Activated CD8-positive, alpha-beta memory T cell treated with anti-CD3 and anti-CD28 coated beads, Interleukin-2, amount 10 ng/mL, durations not matched to agents 7 days and 5 days (primary cell): ENCODE data around the gene SLC25A25. TPM values are rescaled to one million over a fixed set of nuclear protein-coding genes. Genes with fewer than 3 reads are reported as not detected.
"Not testable (repeated sequence)": the region's sequence is repeated elsewhere in the genome, so short reads cannot be mapped to it uniquely, and the experiment has no call there.

Source experiments
- ATAC-seq: fragments of 150-1000 bp; cut with Tn5 transposase; one replicate; pipeline ENCODE4 v1.10.0; 2021; ENCODE audit warnings: moderate library complexity
- CTCF ChIA-PET: fragments of 350-600 bp; sonication (Branson Sonifier 250); formaldehyde crosslinking; loops from one replicate; lab custom pipeline; 2021; ENCODE audit warnings: antibody characterized with exemption; lab: Charles Lee
- DNase-seq: peaks from one replicate; pipeline ENCODE4 v3.0.0-alpha.2; 2020
- H3K27ac Mint-ChIP-seq: one replicate; pipeline ENCODE4 v1.8.0; 2021; ENCODE audit warnings: mild to moderate bottlenecking, mixed read lengths
- H3K27me3 Mint-ChIP-seq: one replicate; pipeline ENCODE4 v1.8.0; 2021; ENCODE audit warnings: mixed read lengths
- H3K36me3 Mint-ChIP-seq: one replicate; pipeline ENCODE4 v1.8.0; 2021; ENCODE audit warnings: mild to moderate bottlenecking, mixed read lengths
- H3K4me1 Mint-ChIP-seq: one replicate; pipeline ENCODE4 v1.8.0; 2021; ENCODE audit warnings: mixed read lengths
- H3K4me3 Mint-ChIP-seq: one replicate; pipeline ENCODE4 v1.8.0; 2021; ENCODE audit warnings: mild to moderate bottlenecking, moderate library complexity, mixed read lengths
- H3K9me3 Mint-ChIP-seq: one replicate; pipeline ENCODE4 v1.8.0; 2022; ENCODE audit warnings: low read depth, mixed read lengths
- total RNA-seq, 2 experiments: library from RNA; stranded (reverse); gene quantifications; one replicate each; pipeline ENCODE4 v1.2.3, GENCODE V29; 2021

The SLC25A25 gene
- total RNA-seq, 2 experiments from 2014 or later = 16.5 to 18.1 TPM

GRCh38 chr9:128123451-128124080 lies 55.5 kb downstream of the SLC25A25 start:
- Mint-ChIP-seq H3K4me3 (no peak overlapping the region), H3K27ac (no peak overlapping the region), H3K4me1 (peaks cover 19% of the 10 kb centered on the region), H3K27me3 (no peaks in the 10 kb centered on the region), H3K36me3 (peaks cover 3% of the 10 kb centered on the region), H3K9me3 (no peaks in the 10 kb centered on the region)
- no peak for ATAC-seq
- CTCF ChIA-PET = interaction anchor here (1.0 to 3.5 kb wide), 4 partner anchors 7 to 68 kb away, joined by 3 to 24 read pairs (median 4); no protein-coding TSS in a partner anchor
- no peak for DNase-seq

GRCh38 chr9:128124451-128124850 lies 56.4 kb downstream of the SLC25A25 start:
- ATAC-seq (no peak), DNase-seq (no peak)
- H3K4me3 Mint-ChIP-seq = no peak overlapping the region
- no peak overlapping the region for H3K27ac Mint-ChIP-seq
- H3K27me3 Mint-ChIP-seq = peaks cover 3% of the 10 kb centered on the region
- peaks cover 3% of the 10 kb centered on the region for H3K36me3 Mint-ChIP-seq
- no peaks in the 10 kb centered on the region for H3K9me3 Mint-ChIP-seq
- CTCF ChIA-PET = interaction anchor here (0.7 to 3.5 kb wide), 12 partner anchors 8 to 182 kb away, joined by 3 to 24 read pairs (median 3); no protein-coding TSS in a partner anchor
- H3K4me1 Mint-ChIP-seq = peaks cover 25% of the 10 kb centered on the region

- Mint-ChIP-seq H3K9me3 (no peaks in the 10 kb centered on the region), H3K36me3 (peaks cover 3% of the 10 kb centered on the region), H3K27ac (no peak overlapping the region), H3K4me3 (no peak overlapping the region), H3K4me1 (peaks cover 28% of the 10 kb centered on the region), H3K27me3 (peaks cover 3% of the 10 kb centered on the region)
- CTCF ChIA-PET = interaction anchor here (0.7 to 3.5 kb wide), 14 partner anchors 8 to 410 kb away, joined by 3 to 24 read pairs (median 3); partner anchors contain the start of gene PTRH1
- DNase-seq (peak; percentile 65), ATAC-seq (no peak)
Observed at GRCh38 chr9:128124873-128125579, 57.0 kb downstream of the SLC25A25 start.

- Mint-ChIP-seq H3K27me3 (peaks cover 3% of the 10 kb centered on the region), H3K36me3 (peaks cover 3% of the 10 kb centered on the region), H3K9me3 (no peaks in the 10 kb centered on the region), H3K27ac (peak overlapping the region; percentile 30), H3K4me3 (peak overlapping the region; percentile 78), H3K4me1 (peaks cover 28% of the 10 kb centered on the region)
- DNase-seq (no peak), ATAC-seq (no peak)
- CTCF ChIA-PET = interaction anchor here (0.5 to 3.5 kb wide), 9 partner anchors 9 to 411 kb away, joined by 3 to 24 read pairs (median 3); partner anchors contain the start of gene PTRH1
Observed at GRCh38 chr9:128125580-128126354, 57.7 kb downstream of the SLC25A25 start.

- CTCF ChIA-PET = interaction anchor here (1.9 kb wide), 1 partner anchor 10 kb away, joined by 17 read pairs; no protein-coding TSS in a partner anchor
- Mint-ChIP-seq H3K27me3 (peaks cover 8% of the 10 kb centered on the region), H3K4me1 (peaks cover 28% of the 10 kb centered on the region), H3K4me3 (peak within 1 kb of the TSS; percentile 95), H3K9me3 (no peaks in the 10 kb centered on the region), H3K36me3 (peaks cover 3% of the 10 kb centered on the region), H3K27ac (peak within 1 kb of the TSS; percentile 96)
- ATAC-seq (peak; percentile 73), DNase-seq (peak; percentile 84)
Observed at GRCh38 chr9:128127568-128127989, 59.5 kb downstream of the SLC25A25 start, which contains the start of gene PTGES2. TSS of gene PTGES2 (minus strand) at chr9:128127729. CDS start at chr9:128127717, 12 bp downstream.

GRCh38 chr9:128127990-128128835 lies 60.2 kb downstream of the SLC25A25 start:
- Mint-ChIP-seq H3K9me3 (no peaks in the 10 kb centered on the region), H3K4me1 (peaks cover 28% of the 10 kb centered on the region), H3K27ac (peak overlapping the region; percentile 96), H3K4me3 (peak overlapping the region; percentile 95), H3K27me3 (peaks cover 14% of the 10 kb centered on the region), H3K36me3 (peaks cover 3% of the 10 kb centered on the region)
- DNase-seq (peak; percentile 88), ATAC-seq (peak; percentile 83)
- CTCF ChIA-PET = interaction anchor here (0.9 to 1.9 kb wide), 9 partner anchors 8 to 259 kb away, joined by 3 to 17 read pairs (median 5); partner anchors contain the start of gene SLC25A25

- H3K36me3 Mint-ChIP-seq = no peaks in the 10 kb centered on the region
- peaks cover 22% of the 10 kb centered on the region for H3K27me3 Mint-ChIP-seq
- CTCF ChIA-PET = interaction anchor here (0.7 to 1.9 kb wide), 10 partner anchors 9 to 259 kb away, joined by 3 to 17 read pairs (median 4); partner anchors contain the start of gene SLC25A25
- H3K27ac Mint-ChIP-seq = peak overlapping the region; percentile 96
- ATAC-seq (no peak), DNase-seq (no peak)
- H3K4me3 Mint-ChIP-seq = peak overlapping the region; percentile 95
- H3K9me3 Mint-ChIP-seq = no peaks in the 10 kb centered on the region
- peaks cover 28% of the 10 kb centered on the region for H3K4me1 Mint-ChIP-seq
Observed at GRCh38 chr9:128128836-128129590, 61.0 kb downstream of the SLC25A25 start.

- not testable (repeated sequence) for H3K27ac Mint-ChIP-seq, ATAC-seq, H3K36me3 Mint-ChIP-seq, H3K9me3 Mint-ChIP-seq, H3K4me3 Mint-ChIP-seq
- DNase-seq = peak; percentile 75
- Mint-ChIP-seq H3K4me1 (peaks cover 24% of the 10 kb centered on the region), H3K27me3 (peaks cover 31% of the 10 kb centered on the region)
- CTCF ChIA-PET = interaction anchor here (1.3 kb wide), 1 partner anchor 12 kb away, joined by 4 read pairs; no protein-coding TSS in a partner anchor
Observed at GRCh38 chr9:128129976-128130590, 62.1 kb downstream of the SLC25A25 start.

GRCh38 chr9:128130651-128131050 lies 62.6 kb downstream of the SLC25A25 start:
- CTCF ChIA-PET = interaction anchor here (1.3 kb wide), 1 partner anchor 13 kb away, joined by 4 read pairs; no protein-coding TSS in a partner anchor
- Mint-ChIP-seq H3K4me1 (peaks cover 20% of the 10 kb centered on the region), H3K27me3 (peaks cover 37% of the 10 kb centered on the region)
- not testable (repeated sequence) for H3K4me3 Mint-ChIP-seq, DNase-seq, H3K36me3 Mint-ChIP-seq, H3K9me3 Mint-ChIP-seq, ATAC-seq, H3K27ac Mint-ChIP-seq

- peaks cover 16% of the 10 kb centered on the region for H3K4me1 Mint-ChIP-seq
- H3K27me3 Mint-ChIP-seq = peaks cover 39% of the 10 kb centered on the region
- ATAC-seq, H3K36me3 Mint-ChIP-seq, H3K27ac Mint-ChIP-seq, DNase-seq, H3K4me3 Mint-ChIP-seq, CTCF ChIA-PET, H3K9me3 Mint-ChIP-seq: not testable (repeated sequence)
Observed at GRCh38 chr9:128131346-128131745, 63.3 kb downstream of the SLC25A25 start.

- ATAC-seq, H3K27ac Mint-ChIP-seq, DNase-seq, H3K9me3 Mint-ChIP-seq, H3K36me3 Mint-ChIP-seq, H3K4me3 Mint-ChIP-seq: not testable (repeated sequence)
- Mint-ChIP-seq H3K4me1 (peaks cover 15% of the 10 kb centered on the region), H3K27me3 (peaks cover 39% of the 10 kb centered on the region)
- CTCF ChIA-PET = interaction anchor here (1.4 kb wide), 1 partner anchor 14 kb away, joined by 3 read pairs; no protein-coding TSS in a partner anchor
Observed at GRCh38 chr9:128132139-128132538, 64.1 kb downstream of the SLC25A25 start.
